HepG2 (cell line): ENCODE measurements around the gene CYP17A1. TPM values are rescaled to one million over a fixed set of nuclear protein-coding genes. Genes with fewer than 3 reads are reported as not detected.

Experiments
- AGO1 ChIP-seq: fragments of 200-400 bp; formaldehyde crosslinking; IDR thresholded peaks from 2 replicates; pipeline ENCODE4 v1.6.1; 2017; ENCODE audit warnings: mild to moderate bottlenecking, low read depth, low read length, moderate library complexity; ENCODE audit not compliant: poor library complexity, severe bottlenecking
- BRCA1 ChIP-seq: sonication (generic); formaldehyde crosslinking; IDR thresholded peaks from 2 replicates; pipeline ENCODE4 v1.4.0; 2020; ENCODE audit warnings: missing genetic modification reagents
- FOSL1 ChIP-seq: sonication (generic); formaldehyde crosslinking; IDR thresholded peaks from 2 replicates; pipeline ENCODE4 v1.9.0; 2021; ENCODE audit warnings: missing genetic modification reagents, borderline replicate concordance
- HES4 ChIP-seq: sonication (generic); formaldehyde crosslinking; IDR thresholded peaks from 2 replicates; pipeline ENCODE4 v1.9.0; 2021; ENCODE audit warnings: mild to moderate bottlenecking, missing genetic modification reagents, borderline replicate concordance
- KLF13 ChIP-seq: sonication (generic); formaldehyde crosslinking; IDR thresholded peaks from 2 replicates; pipeline ENCODE4 v1.4.0; 2020; ENCODE audit warnings: mild to moderate bottlenecking, missing genetic modification reagents
- KMT2A ChIP-seq: sonication (generic); formaldehyde crosslinking; IDR thresholded peaks from 2 replicates; pipeline ENCODE4 v1.4.0; 2020; ENCODE audit warnings: missing genetic modification reagents
- PHF21A ChIP-seq: sonication (generic); formaldehyde crosslinking; IDR thresholded peaks from 2 replicates; pipeline ENCODE4 v1.5.0; 2020; ENCODE audit warnings: mild to moderate bottlenecking, missing genetic modification reagents
- POLR2AphosphoS5 ChIP-seq: IDR thresholded peaks from 2 replicates; pipeline ENCODE4 v1.6.1; 2012; ENCODE audit warnings: low read depth, low read length
- ZNF296 ChIP-seq: sonication (generic); formaldehyde crosslinking; conservative IDR thresholded peaks from 2 replicates; pipeline ENCODE4 v1.5.0; 2020; ENCODE audit warnings: mild to moderate bottlenecking, missing genetic modification reagents
- ZNF451 ChIP-seq: sonication (generic); formaldehyde crosslinking; IDR thresholded peaks from 2 replicates; pipeline ENCODE4 v1.5.0; 2020; ENCODE audit warnings: mild to moderate bottlenecking, missing genetic modification reagents
- ZNF644 ChIP-seq: IDR thresholded peaks from 2 replicates; pipeline ENCODE4 v1.6.1; 2016; ENCODE audit warnings: low read depth
- ZNF747 ChIP-seq: sonication (generic); formaldehyde crosslinking; IDR thresholded peaks from 2 replicates; pipeline ENCODE4 v1.8.1; 2023; ENCODE audit warnings: missing genetic modification reagents, mild to moderate bottlenecking, borderline replicate concordance
- ZNF75D ChIP-seq: sonication (generic); formaldehyde crosslinking; IDR thresholded peaks from 2 replicates; pipeline ENCODE4 v1.8.1; 2023; ENCODE audit warnings: missing genetic modification reagents, mild to moderate bottlenecking, borderline replicate concordance
- ZNF776 ChIP-seq: sonication (generic); formaldehyde crosslinking; IDR thresholded peaks from 2 replicates; pipeline ENCODE4 v1.4.0; 2020; ENCODE audit warnings: mild to moderate bottlenecking, missing genetic modification reagents
- ZNF788 ChIP-seq: sonication (generic); formaldehyde crosslinking; IDR thresholded peaks from 2 replicates; pipeline ENCODE4 v1.5.0; 2020; ENCODE audit warnings: mild to moderate bottlenecking, missing genetic modification reagents, borderline replicate concordance
- ZNF816 ChIP-seq: sonication (generic); formaldehyde crosslinking; IDR thresholded peaks from 2 replicates; pipeline ENCODE4 v1.8.0; 2022; ENCODE audit warnings: missing genetic modification reagents, mild to moderate bottlenecking, borderline replicate concordance
- ZNF878 ChIP-seq: sonication (generic); formaldehyde crosslinking; IDR thresholded peaks from 2 replicates; pipeline ENCODE4 v1.8.1; 2023; ENCODE audit warnings: mild to moderate bottlenecking, missing genetic modification reagents, moderate library complexity
- polyA plus RNA-seq, 8 experiments: library from polyadenylated mRNA; depleted of rRNA in 3 of 8; stranded (reverse) in 7 of 8; unstranded in 1 of 8; fragments of >200 nt; fragmentation: Illumina TruSeq in 4 of 8; extraction: Trizol in 4 of 8; gene quantifications; 2 replicates each; pipeline versions ENCODE4 v1.2.1 to v1.2.3, GENCODE V29; 2011 to 2016; ENCODE audit warnings: low read depth in 4 of 8, missing spikeins in 1 of 8, mixed read lengths in 1 of 8; ENCODE audit not compliant: insufficient read depth in 1 of 8
- total RNA-seq, 5 experiments: library from RNA; depleted of rRNA; stranded (reverse); fragments of >200 nt; fragmentation: Illumina TruSeq; extraction: Trizol; gene quantifications; 2 replicates each; pipeline ENCODE4 v1.2.3, GENCODE V29; 2016; ENCODE audit warnings: low read depth in 1 of 5
- TF ChIP-seq, protein P1 (sequence below): sonication (generic); formaldehyde crosslinking; conservative IDR thresholded peaks from 2 replicates; pipeline ENCODE4 v1.4.0; 2020; ENCODE audit warnings: mild to moderate bottlenecking, missing genetic modification reagents, moderate library complexity
- TF ChIP-seq, protein P2 (sequence below): sonication (generic); formaldehyde crosslinking; IDR thresholded peaks from 2 replicates; pipeline ENCODE4 v1.4.0; 2020; ENCODE audit warnings: mild to moderate bottlenecking, missing genetic modification reagents
- TF ChIP-seq, protein P3 (sequence below): sonication (generic); formaldehyde crosslinking; IDR thresholded peaks from 2 replicates; pipeline ENCODE4 v1.4.0; 2020; ENCODE audit warnings: missing genetic modification reagents

The CYP17A1 gene
- total and polyA plus RNA-seq, 2 of the 13 experiments (the other 11 are each of a cell fraction or from before 2014, with no cell fraction given), result 0.13 to 1.1 TPM

DNA sequence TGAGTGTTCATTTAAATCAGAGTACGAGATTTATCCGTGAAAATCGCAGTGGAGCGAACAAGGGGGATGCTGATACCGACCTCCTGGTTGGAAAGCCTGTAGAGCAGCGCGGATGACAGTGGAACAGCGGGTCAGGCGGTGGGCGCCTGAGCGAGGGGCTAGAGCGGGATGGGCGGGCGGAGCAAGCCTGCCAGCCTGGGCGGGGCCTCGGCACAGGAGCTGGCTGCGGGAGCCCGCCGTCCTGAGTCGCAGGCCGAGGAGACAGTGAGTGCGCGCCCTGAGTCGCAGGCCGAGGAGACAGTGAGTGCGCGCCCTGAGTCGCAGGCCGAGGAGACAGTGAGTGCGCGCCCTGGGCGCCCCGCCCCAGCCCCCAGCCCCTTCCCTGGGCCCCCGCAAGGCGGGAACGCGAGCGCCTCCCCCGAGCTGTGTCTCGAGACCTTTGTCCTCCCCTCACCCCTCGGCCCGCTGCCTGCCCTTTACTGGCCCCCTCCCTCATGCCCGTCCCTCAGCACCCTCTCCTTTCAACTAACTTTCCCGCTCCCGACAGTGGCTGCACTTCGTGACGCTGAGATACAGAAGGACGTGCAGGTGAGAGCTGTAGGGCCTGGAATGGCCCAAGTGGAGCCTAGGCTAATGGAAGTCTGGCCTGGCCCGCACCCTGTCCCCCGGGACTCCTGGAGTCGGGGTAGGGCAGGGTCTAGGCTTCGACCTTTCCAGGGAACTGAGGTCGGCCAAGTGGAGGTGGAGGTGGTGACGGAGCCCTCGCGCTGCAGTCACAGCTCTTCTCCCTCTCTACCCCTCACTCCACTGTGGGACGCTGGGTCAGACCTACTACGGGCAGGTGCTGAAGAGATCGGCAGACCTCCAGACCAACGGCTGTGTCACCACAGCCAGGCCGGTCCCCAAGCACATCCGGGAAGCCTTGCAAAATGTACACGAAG lies 32.3 kb upstream of the CYP17A1 start, which contains the start of gene AS3MT (continued):
- TF ChIP-seq, protein P1, sequence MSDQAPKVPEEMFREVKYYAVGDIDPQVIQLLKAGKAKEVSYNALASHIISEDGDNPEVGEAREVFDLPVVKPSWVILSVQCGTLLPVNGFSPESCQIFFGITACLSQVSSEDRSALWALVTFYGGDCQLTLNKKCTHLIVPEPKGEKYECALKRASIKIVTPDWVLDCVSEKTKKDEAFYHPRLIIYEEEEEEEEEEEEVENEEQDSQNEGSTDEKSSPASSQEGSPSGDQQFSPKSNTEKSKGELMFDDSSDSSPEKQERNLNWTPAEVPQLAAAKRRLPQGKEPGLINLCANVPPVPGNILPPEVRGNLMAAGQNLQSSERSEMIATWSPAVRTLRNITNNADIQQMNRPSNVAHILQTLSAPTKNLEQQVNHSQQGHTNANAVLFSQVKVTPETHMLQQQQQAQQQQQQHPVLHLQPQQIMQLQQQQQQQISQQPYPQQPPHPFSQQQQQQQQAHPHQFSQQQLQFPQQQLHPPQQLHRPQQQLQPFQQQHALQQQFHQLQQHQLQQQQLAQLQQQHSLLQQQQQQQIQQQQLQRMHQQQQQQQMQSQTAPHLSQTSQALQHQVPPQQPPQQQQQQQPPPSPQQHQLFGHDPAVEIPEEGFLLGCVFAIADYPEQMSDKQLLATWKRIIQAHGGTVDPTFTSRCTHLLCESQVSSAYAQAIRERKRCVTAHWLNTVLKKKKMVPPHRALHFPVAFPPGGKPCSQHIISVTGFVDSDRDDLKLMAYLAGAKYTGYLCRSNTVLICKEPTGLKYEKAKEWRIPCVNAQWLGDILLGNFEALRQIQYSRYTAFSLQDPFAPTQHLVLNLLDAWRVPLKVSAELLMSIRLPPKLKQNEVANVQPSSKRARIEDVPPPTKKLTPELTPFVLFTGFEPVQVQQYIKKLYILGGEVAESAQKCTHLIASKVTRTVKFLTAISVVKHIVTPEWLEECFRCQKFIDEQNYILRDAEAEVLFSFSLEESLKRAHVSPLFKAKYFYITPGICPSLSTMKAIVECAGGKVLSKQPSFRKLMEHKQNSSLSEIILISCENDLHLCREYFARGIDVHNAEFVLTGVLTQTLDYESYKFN (CRISPR knock-in tag), result peak; percentile 80
- TF ChIP-seq ZNF75D (0 out of 2 replicates have a peak, but pooled peaks have one; percentile 64), ZNF451 (CRISPR knock-in tag) (no peak), PHF21A (CRISPR knock-in tag) (no peak), ZNF747 (no peak), ZNF788 (CRISPR knock-in tag) (no peak; the same call in 1 of the 2 replicates), ZNF816 (CRISPR knock-in tag) (no peak), KLF13 (CRISPR knock-in tag) (no peak), FOSL1 (no peak), HES4 (CRISPR knock-in tag) (no peak; the same call in 1 of the 2 replicates), ZNF644 (CRISPR knock-in tag) (no peak), ZNF296 (CRISPR knock-in tag) (no peak), ZNF878 (CRISPR knock-in tag) (no peak), BRCA1 (CRISPR knock-in tag) (peak; percentile 83; the same call in 1 of the 2 replicates), AGO1 (no peak), KMT2A (no peak), POLR2AphosphoS5 (peak; percentile 69), ZNF776 (CRISPR knock-in tag) (peak; percentile 91)
- TF ChIP-seq, protein P2, sequence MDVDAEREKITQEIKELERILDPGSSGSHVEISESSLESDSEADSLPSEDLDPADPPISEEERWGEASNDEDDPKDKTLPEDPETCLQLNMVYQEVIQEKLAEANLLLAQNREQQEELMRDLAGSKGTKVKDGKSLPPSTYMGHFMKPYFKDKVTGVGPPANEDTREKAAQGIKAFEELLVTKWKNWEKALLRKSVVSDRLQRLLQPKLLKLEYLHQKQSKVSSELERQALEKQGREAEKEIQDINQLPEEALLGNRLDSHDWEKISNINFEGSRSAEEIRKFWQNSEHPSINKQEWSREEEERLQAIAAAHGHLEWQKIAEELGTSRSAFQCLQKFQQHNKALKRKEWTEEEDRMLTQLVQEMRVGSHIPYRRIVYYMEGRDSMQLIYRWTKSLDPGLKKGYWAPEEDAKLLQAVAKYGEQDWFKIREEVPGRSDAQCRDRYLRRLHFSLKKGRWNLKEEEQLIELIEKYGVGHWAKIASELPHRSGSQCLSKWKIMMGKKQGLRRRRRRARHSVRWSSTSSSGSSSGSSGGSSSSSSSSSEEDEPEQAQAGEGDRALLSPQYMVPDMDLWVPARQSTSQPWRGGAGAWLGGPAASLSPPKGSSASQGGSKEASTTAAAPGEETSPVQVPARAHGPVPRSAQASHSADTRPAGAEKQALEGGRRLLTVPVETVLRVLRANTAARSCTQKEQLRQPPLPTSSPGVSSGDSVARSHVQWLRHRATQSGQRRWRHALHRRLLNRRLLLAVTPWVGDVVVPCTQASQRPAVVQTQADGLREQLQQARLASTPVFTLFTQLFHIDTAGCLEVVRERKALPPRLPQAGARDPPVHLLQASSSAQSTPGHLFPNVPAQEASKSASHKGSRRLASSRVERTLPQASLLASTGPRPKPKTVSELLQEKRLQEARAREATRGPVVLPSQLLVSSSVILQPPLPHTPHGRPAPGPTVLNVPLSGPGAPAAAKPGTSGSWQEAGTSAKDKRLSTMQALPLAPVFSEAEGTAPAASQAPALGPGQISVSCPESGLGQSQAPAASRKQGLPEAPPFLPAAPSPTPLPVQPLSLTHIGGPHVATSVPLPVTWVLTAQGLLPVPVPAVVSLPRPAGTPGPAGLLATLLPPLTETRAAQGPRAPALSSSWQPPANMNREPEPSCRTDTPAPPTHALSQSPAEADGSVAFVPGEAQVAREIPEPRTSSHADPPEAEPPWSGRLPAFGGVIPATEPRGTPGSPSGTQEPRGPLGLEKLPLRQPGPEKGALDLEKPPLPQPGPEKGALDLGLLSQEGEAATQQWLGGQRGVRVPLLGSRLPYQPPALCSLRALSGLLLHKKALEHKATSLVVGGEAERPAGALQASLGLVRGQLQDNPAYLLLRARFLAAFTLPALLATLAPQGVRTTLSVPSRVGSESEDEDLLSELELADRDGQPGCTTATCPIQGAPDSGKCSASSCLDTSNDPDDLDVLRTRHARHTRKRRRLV (CRISPR knock-in tag), result no peak
- TF ChIP-seq, protein P3, sequence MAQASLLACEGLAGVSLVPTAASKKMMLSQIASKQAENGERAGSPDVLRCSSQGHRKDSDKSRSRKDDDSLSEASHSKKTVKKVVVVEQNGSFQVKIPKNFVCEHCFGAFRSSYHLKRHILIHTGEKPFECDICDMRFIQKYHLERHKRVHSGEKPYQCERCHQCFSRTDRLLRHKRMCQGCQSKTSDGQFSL, result no peak
